ENCODE measurements around the gene TRABD2A. TPM values are rescaled to one million over a fixed set of nuclear protein-coding genes. Genes with fewer than 3 reads are reported as not detected.

The TRABD2A gene
- total RNA-seq, 1 experiment from 2014 or later, result 4.2 TPM

DNA sequence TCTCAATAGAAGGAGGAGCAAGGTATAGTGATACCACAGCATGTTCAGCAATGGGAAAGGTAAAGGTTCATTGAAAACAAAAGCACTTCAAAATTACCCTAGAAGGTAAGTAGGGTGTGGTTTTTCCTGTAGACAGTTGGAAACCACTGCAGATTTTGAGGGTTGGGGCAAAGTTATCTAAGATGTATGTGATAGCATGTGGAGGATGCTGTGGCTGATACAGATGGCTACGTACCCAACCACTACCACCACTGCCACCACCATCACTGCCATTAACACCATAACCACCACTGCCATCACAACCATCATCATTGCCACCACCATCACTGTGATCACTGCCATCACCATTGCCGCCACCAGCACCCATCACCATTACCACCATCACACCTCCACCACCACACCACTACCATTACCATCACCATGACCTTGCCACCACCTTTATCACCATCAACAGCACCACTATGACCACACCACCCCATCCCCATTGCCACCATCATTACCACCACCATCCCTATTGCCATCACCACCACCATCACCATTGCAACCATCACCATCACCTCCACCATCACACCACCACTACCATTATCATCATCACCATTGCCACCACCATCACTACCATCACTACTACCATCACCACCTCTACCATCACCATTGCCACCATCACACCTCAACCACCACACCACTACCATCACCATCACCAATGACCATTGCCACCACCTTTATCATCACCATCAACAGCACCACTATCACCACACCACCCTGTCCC, 28.2 kb upstream of the TRABD2A start:
- Histone ChIP-seq H3K4me3 (ENCODE audit: insufficient read depth, low read depth, low read length) (no peak overlapping the region), H3K36me3 (replicated peaks; ENCODE audit: control insufficient read depth, insufficient read depth, low read length) (no peaks in the 10 kb centered on the region; the same call in 1 of the 2 replicates), H3K27me3 (ENCODE audit: control insufficient read depth, insufficient read depth, low read length) (peaks cover 5% of the 10 kb centered on the region; the same call in 1 of the 2 replicates)
- DNase-seq, result no peak

DNA sequence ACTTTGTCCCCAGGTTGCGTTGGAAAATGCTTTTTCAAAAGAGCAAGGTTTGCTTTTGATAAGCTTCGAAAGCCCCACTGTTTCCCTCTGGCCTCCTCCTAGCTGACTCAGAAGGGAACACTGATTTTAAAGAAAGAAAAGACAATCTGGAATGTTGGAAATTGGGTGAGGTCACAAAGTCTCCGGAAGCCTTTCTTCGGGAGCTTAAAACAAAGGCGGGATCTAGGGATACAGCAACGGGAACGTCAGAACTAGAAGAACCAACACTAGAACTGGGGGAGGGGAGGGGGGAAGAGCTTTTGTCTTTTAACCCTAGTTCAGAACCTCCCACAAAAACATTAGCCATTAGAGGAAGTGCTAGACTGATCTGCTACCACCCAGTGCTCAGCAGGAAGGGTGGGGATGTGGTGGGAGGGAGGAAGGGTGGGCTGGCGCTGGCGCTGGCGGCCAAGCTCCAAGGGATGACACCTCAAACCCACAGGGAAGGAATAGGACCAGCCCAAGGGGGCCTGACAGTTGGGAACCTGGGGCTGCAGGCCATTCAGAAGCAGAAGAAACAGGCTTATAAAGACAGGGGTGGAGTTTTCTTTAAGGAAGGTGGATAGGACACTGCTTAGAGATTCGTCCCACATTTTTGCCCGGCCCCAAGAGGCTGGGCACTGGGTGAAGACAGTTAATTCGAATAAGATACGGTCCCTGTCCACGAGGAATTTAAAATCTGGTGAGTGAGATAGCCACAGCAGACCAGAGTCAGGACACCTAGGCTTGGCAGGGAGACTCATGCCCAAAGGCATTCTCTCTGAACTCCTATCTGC, 26.2 kb upstream of the TRABD2A start:
- Histone ChIP-seq H3K36me3 (replicated peaks; ENCODE audit: control insufficient read depth, insufficient read depth, low read length) (no peaks in the 10 kb centered on the region; the same call in 1 of the 2 replicates), H3K27me3 (ENCODE audit: control insufficient read depth, insufficient read depth, low read length) (peaks cover 8% of the 10 kb centered on the region), H3K4me3 (ENCODE audit: insufficient read depth, low read depth, low read length) (peak overlapping the region; percentile 97)
- peak; percentile 72 for DNase-seq

DNA sequence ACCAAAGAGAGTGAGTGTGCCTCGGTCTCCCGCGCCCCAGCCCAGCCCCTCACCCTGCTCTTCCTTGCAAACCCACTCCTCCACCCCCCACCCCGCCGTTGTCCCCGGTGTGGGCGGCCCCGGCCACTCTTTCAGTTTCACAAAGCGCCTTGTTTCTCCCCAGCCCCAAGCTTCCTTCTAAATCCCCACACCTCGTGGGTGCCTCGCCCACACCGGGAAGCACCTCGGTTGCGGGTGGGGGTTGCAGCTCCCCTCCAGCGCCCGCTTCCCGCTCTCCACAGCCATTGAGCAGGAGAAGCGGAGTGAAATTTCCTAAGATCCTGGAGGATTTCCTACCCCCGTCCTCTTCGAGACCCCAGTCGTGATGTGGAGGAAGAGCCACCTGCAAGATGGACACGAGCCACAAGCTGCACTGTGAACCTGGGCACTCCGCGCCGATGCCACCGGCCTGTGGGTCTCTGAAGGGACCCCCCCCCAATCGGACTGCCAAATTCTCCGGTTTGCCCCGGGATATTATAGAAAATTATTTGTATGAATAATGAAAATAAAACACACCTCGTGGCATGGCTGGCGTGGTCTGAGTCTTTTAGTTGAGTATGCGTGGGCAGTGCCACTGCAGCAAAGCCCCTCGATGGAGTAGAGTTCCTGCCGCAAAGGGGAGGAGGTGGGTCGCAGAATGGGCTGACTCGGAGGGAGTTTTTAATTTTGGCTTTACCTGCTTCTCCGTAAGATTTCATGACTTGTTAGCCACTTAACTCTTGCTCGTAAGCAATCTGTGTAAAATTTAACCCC, 25.4 kb upstream of the TRABD2A start:
- Histone ChIP-seq H3K27me3 (ENCODE audit: control insufficient read depth, insufficient read depth, low read length) (peaks cover 10% of the 10 kb centered on the region), H3K36me3 (replicated peaks; ENCODE audit: control insufficient read depth, insufficient read depth, low read length) (no peaks in the 10 kb centered on the region; the same call in 1 of the 2 replicates), H3K4me3 (ENCODE audit: insufficient read depth, low read depth, low read length) (peak overlapping the region; percentile 97)
- peak; percentile 69 for DNase-seq

DNA sequence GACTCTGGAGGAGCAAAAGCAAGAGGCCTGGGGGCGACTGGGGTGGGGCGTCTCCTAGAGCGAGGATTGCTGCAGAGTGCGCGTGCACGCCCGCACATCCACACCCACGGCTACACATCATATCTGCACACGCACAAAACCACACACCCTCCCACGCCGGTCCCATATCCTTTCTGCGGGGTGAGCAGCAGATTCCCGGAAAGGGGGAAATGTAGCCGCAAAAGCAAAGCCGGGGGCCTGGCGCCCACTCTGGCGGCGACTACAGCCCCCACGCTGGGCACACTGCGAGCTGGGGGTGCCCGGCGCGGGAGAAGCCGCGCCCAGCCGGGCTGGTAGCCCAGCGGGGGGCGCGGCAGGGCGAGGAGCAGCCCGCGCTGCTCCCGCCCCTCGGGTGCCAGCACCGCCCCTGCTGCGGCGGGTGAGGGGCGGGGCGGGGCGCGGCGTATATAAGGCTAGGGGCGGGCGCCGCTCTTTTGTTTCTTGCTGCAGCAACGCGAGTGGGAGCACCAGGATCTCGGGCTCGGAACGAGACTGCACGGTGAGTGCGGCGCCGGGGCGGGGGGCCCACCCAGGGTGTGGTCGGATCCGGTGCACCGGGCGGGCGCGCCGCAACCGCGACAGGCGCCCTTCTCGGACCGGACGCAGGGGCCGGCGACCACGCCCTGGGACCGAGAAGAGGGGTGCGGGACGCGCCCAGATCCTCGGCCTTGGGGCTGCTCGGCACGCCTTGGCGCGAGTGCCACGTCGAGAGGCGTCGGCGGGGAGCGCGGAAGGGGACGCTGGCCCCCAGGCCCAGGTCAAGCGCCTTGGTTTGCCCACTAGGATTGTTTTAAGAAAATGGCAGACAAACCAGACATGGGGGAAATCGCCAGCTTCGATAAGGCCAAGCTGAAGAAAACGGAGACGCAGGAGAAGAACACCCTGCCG, 24.6 kb upstream of the TRABD2A start, which contains the start of gene TMSB10:
Gene TMSB10, plus strand, starts transcription at position 476 of the 927 bp plus-strand sequence.
- peak; percentile 92 for DNase-seq
- peaks cover 10% of the 10 kb centered on the region for H3K27me3 ChIP-seq (ENCODE audit: control insufficient read depth, insufficient read depth, low read length)
- H3K4me3 ChIP-seq (ENCODE audit: insufficient read depth, low read depth, low read length), result peak within 1 kb of the TSS; percentile 97
- no peaks in the 10 kb centered on the region; the same call in 1 of the 2 replicates for H3K36me3 ChIP-seq (replicated peaks; ENCODE audit: control insufficient read depth, insufficient read depth, low read length)

GRCh38 chr2:84904717-84905174, 23.9 kb upstream of the TRABD2A start:
- H3K36me3 ChIP-seq (replicated peaks; ENCODE audit: control insufficient read depth, insufficient read depth, low read length), result no peaks in the 10 kb centered on the region; the same call in 1 of the 2 replicates
- H3K27me3 ChIP-seq (ENCODE audit: control insufficient read depth, insufficient read depth, low read length), result peaks cover 10% of the 10 kb centered on the region
- peak overlapping the region; percentile 97 for H3K4me3 ChIP-seq (ENCODE audit: insufficient read depth, low read depth, low read length)
- peak; percentile 76 for DNase-seq

DNA sequence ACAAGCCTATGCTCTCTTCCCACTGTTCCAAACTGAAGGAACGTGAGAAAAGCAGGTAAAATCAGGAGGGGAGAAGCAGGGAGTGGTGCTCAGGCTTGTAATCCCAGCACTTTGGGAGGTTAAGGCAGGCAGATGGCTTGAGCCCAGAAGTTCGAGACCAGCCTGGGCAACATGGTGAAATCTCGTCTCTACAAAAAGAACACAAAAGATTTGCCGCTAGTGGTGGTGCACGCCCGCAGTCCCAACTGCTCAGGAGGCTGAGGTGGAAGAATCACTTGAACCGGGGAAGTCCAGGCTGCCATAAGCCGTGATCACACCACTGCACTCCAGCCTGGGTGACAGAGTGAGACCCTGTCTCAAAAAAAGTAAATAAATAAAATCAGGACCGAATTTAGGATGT, 23.3 kb upstream of the TRABD2A start:
- H3K4me3 ChIP-seq (ENCODE audit: insufficient read depth, low read depth, low read length), result no peak overlapping the region
- H3K36me3 ChIP-seq (replicated peaks; ENCODE audit: control insufficient read depth, insufficient read depth, low read length), result no peaks in the 10 kb centered on the region; the same call in 1 of the 2 replicates
- DNase-seq, result no peak
- H3K27me3 ChIP-seq (ENCODE audit: control insufficient read depth, insufficient read depth, low read length), result peaks cover 10% of the 10 kb centered on the region

DNA sequence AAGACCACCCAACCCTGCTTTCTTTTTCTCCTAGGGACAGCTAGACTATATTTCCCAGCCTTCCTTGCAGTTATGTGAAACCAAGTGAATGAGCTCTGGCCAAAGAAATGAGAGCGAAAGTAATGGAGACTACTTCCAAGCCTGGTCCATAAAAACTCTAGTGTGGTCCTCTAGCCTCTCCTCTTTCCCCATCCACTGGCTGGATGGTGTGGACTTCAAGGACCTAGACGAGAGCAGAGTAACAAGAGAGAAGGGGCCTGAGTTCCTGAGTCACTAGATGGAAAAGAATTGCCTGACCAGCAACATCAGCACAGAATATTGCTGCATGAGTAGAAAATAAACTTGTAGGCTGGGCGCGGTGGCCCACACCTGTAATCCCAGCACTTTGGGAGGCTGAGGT, 21.6 kb upstream of the TRABD2A start:
- peaks cover 10% of the 10 kb centered on the region for H3K27me3 ChIP-seq (ENCODE audit: control insufficient read depth, insufficient read depth, low read length)
- DNase-seq, result no peak
- no peak overlapping the region for H3K4me3 ChIP-seq (ENCODE audit: insufficient read depth, low read depth, low read length)
- H3K36me3 ChIP-seq (replicated peaks; ENCODE audit: control insufficient read depth, insufficient read depth, low read length), result no peaks in the 10 kb centered on the region

DNA sequence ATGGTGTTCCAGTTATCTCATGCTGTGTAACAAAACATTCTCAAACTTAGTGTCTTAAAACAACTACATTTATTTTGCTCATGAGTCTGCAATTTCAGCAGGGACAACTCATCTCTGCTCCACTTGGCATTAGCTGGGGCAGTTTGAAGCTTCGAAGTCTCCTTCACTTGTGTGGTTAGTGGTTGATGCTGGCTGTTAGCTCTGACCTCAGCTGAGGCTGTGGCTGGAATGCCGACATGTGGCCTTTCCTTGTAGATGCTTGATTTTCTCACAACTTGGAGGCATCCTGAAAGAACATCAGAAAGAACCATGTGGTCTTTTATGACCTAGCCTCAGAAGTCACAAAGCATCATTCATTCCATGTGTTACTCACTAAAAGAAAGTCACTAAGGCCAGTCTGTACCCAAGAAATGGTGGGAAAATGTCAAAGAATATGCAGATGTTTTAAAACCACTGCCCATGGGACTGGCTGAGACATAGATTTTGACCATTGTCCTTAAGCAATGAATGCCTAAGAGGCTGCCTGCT, 20.8 kb upstream of the TRABD2A start:
- Histone ChIP-seq H3K27me3 (ENCODE audit: control insufficient read depth, insufficient read depth, low read length) (peaks cover 10% of the 10 kb centered on the region), H3K4me3 (ENCODE audit: insufficient read depth, low read depth, low read length) (no peak overlapping the region), H3K36me3 (replicated peaks; ENCODE audit: control insufficient read depth, insufficient read depth, low read length) (no peaks in the 10 kb centered on the region)
- no peak for DNase-seq

GRCh38 chr2:84900971-84901370, 20.1 kb upstream of the TRABD2A start:
- DNase-seq, result no peak
- H3K4me3 ChIP-seq (ENCODE audit: insufficient read depth, low read depth, low read length), result no peak overlapping the region
- H3K36me3 ChIP-seq (replicated peaks; ENCODE audit: control insufficient read depth, insufficient read depth, low read length), result no peaks in the 10 kb centered on the region
- peaks cover 10% of the 10 kb centered on the region for H3K27me3 ChIP-seq (ENCODE audit: control insufficient read depth, insufficient read depth, low read length)

DNA sequence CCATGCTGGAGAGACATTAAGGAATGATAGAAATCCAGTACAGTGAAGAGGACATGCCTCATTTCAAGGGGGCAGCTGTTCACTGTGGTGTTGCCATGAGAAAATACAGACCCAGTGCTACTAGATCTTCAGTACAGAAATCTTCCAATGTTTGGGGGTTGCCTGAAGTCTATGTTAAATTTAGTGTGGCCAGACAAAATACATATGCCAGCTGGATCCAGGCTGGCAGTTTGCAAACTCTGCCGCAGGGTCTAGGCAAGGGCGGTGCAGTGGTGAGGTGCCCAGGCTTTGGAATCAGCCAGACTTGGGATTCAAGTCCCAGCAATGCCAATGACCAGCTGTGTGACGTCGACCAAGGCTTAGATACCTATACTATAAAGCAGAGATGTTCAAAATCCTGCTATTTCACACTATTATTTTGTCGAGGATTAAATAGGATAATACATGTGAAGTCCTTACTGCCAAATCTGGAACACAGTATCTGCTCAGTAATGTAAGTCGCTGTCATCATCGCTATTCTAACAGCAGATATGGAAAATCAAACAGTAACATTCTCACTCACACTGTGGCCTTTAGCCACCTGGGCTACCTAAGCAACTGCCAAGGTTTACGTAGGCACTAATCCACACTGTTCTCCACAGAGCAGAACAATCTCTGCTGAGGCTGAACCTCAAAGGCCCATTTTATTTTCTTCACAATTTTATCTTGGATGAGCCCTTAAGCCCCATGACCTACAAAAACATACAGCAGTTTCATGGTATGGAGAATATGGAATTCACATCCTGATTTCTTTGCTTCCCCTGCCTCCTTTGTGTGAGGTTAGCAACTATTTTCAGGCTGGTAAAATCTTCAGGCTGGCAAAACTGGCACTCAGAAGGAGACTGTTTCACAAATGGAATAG, 18.7 kb upstream of the TRABD2A start:
- no peaks in the 10 kb centered on the region for H3K36me3 ChIP-seq (replicated peaks; ENCODE audit: control insufficient read depth, insufficient read depth, low read length)
- no peak for DNase-seq
- no peak overlapping the region for H3K4me3 ChIP-seq (ENCODE audit: insufficient read depth, low read depth, low read length)
- peaks cover 8% of the 10 kb centered on the region for H3K27me3 ChIP-seq (ENCODE audit: control insufficient read depth, insufficient read depth, low read length)

DNA sequence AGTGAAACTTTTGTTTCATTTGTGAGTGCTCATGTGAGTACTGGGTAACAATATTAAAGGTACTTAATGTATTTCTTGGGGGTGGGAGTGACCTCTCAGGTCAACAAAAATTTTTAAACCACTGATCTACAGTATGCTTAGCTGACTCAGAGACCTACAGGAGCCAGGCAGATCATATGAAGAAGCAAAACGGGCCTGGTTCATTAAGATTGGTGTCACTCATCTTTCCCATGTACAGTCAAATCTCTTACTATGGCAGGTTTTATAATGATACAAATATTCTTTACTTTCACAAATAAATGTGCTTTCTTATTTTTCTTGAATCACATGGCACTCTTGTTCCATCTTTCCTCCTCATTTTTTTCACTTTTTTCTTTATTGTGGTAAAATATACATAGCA, 16.9 kb upstream of the TRABD2A start:
- Histone ChIP-seq H3K4me3 (ENCODE audit: insufficient read depth, low read depth, low read length) (no peak overlapping the region), H3K36me3 (replicated peaks; ENCODE audit: control insufficient read depth, insufficient read depth, low read length) (no peaks in the 10 kb centered on the region), H3K27me3 (ENCODE audit: control insufficient read depth, insufficient read depth, low read length) (peaks cover 2% of the 10 kb centered on the region)
- no peak for DNase-seq

- H3K36me3 ChIP-seq (replicated peaks; ENCODE audit: control insufficient read depth, insufficient read depth, low read length), result no peaks in the 10 kb centered on the region
- DNase-seq, result no peak
- H3K27me3 ChIP-seq (ENCODE audit: control insufficient read depth, insufficient read depth, low read length), result peaks cover under 1% of the 10 kb centered on the region; the same call in 1 of the 2 replicates
- no peak overlapping the region for H3K4me3 ChIP-seq (ENCODE audit: insufficient read depth, low read depth, low read length)
These were observed 15.7 kb upstream of the TRABD2A start for GRCh38 chr2:84896567-84896966.

All from H7 (cell line).